NCI-H2227 (cell line): ENCODE results near the gene FKRP.

Experiments used
- DNase-seq: peaks from one replicate; lab custom pipeline; 2025; ENCODE audit not compliant: unreplicated experiment; lab: John Stamatoyannopoulos, UW

The FKRP gene

DNA sequence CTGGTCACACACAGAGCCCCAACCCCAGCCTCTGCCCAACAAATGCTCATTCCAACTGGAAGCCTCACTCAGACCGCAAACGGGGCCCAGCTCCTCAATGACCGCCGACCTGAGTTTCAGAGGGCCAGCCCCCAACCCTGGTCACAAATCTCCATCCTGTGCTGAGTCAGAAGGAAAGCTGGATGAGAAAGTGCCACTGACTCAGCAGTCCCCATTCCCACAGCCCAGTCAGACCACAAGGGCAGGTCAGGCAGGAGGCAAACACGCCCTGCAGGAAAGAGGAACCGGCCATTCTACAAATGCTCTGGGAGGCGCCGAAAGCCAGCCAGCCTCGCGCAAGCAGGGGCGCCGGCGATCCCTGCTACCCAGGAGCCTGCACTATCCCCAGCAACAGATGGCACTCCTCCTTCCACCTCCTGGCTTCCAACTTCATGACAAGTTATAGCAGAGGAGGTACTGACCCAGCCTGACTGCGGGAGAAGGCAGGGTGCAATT is 14.8 kb upstream of the FKRP start:
- no peak for DNase-seq

DNA sequence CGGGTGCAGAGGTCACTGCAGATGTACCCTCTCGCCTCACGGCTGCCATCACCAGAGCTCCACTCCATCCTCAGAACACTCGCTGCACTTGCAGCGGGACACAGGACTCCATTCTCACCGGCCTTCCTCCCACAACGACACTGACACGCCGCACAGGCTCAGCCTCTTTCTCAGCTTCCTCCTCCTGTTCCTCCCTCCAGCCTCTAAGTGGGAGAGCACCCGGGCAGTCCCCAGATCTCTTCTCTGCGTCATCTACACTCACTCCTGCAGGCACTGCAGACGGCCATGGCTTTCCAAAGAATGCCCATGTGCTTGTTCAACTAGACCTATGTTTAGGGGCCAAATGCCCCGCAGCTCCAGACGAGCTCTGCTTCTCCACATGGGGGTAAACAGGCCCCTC is 14.3 kb upstream of the FKRP start:
- no peak for DNase-seq

DNA sequence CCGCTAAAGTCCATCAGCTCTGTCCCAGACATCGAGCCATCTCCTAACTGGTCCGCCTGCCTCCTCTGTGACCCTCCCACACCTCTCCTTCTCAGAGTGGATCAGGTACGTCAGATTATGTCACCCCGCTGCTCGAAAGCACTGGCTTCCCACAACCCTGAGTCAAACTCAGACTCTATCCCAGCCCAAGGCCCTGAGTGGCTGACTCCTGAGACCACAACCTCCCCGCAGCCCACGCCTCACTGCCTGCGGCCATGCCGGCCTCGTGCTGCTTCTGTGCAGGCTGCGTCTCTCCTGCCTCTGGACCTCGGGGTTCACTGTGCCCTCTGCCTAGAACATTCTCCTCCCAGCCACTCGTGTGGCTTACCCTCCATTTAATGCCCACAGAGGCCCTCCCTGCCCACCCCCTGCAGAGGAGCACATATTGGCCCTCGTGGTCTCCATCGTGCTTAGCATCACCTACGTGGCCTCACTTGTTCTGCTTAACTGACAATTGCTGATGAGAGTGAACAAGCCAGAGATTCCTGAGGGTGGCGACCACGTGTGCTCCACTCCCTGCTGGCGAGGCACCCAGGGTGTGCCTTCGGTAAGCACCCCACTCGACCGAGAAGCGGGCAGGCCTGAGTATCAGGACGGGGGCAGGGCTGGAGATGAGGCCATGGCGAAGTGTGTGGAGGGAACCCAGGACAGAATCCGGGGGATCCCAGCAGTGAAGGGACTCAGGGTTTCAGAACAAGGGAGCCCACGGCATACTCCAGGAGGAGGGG is 13.5 kb upstream of the FKRP start:
- no peak for DNase-seq

DNA sequence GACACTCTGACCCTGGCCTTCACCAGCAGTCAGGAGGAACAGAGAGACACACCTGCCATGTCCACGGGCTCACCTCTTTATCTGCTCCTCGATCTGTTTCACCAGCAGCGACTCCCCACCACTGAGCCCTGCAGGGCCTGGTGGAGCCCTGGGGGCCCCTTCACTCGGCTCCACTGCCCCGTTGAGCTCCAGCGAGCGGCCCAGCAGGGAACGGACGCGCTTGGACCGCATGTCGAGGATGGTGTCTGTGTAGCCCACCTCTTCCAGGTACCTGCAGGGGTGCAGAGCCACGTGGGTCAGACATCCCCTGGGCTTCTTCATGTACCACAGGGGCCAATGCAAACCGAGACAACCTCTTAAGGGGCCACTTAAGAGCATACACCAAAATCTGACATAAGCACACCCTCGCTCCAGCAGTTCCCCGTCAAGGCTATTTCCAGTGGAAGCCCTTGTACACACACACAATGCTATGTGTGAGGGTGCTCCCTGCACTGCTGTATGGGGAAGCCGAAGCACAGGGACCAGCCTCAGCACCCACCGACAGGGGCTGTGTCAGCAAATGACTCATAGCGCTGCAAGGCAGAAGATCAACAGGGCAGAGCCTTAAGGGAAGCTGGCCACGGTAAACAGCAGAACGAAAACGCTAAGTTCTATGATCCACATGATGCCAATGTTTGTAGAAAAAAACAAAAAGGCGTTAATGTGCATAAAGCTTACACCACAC is 12.7 kb upstream of the FKRP start:
- DNase-seq: no peak

DNA sequence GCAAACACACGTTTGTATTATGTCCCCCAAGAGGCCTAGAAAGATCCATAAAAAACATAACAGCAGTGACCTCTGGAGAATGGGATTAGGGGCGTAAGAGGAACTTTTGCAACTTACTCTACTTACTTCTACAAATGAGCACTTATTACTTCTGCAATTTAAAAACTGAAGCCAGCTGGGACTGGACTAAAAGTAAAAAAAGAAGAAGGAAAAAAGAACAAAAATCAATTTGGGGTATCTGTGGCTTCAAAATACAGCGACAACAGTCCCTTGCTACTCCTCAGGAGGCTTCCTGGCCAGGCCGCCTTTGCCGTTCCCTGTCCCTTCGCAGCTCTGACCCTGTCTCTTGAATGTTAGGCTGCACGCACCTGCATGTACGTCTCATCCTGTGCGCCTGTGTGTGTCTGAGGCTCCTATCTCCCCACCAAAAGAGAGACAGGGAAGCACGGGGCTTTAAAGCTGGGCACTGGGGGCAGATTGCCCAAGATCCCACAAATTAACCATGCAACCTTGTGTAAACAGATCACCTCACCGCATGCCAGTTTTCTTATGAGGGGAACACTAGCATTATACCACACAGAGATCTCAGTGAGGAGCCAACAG is 12.1 kb upstream of the FKRP start:
- no peak for DNase-seq

DNA sequence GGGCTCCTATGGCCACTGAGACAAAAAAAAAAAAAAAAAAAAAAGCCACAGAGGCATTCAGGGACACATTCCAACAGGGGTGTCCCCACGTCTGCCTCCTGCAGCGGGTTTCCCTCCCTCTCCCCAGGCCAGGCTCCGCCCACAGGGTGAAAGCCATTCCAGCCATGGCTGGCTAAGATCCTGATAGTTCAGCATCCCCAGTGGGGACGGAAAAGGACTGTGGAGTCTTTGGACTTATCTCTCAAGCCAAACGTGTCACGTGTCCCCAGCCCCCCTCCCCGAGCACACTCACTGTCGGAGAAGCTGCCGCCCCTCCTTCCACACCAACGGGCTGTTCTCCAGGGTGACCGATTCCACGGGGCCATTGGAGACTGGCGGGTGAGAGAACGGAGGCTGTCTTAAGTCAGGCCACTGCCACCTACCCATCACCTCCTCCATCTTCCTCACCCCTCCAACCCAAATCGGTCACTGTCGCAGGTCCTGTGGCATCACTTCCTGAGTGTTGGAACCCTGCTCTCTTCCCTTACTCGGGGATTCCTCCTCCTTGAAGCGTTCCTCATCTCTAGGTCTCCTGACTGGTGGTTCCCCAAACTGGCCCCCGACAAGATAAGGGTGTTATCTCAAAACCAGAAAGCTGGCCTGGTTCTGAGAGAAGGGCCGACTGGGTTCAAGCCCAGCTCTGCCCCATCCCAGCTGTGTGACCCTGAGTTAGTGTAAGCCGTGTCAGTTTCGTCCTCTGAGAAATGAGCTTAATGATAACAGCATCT is 9.1 kb upstream of the FKRP start:
- no peak for DNase-seq

DNA sequence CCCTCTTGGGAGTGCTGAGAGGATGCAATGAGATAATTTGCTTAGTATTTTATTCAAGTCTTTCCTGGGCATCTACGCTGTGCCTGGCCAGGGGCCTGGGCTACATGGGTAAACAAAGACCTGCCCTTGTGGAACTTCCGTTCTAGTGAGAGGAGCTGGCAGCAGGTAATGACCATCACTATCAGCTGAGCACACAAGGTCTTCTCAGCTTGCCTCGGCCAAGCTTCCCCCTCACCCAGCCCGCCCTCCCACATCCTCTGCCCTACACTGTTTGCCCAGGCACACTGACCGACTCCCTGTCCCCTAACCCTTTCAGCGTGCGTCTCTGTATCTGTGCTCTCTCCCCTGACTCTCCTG is 8.6 kb upstream of the FKRP start:
- no peak for DNase-seq

DNA sequence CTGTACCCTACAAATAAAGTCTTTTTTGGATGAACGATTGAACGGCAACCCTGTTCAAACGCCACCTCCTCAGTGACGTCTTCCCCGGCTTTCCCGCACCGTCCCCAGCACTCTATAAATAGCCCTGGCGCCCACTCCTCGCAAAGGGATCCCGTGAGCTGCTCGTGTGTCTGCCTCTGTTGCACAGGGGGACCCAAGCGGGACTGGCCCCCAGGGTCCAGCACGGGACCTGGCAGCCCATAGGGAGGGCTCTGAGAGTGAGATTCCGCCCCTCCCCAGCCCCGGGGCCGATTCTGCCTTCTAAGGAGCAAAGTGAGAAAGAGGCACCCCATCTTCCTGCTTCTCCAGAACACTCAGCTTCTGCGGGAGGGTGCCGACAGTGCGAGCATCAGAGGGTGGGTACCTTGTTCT is 8.1 kb upstream of the FKRP start:
- no peak for DNase-seq

DNA sequence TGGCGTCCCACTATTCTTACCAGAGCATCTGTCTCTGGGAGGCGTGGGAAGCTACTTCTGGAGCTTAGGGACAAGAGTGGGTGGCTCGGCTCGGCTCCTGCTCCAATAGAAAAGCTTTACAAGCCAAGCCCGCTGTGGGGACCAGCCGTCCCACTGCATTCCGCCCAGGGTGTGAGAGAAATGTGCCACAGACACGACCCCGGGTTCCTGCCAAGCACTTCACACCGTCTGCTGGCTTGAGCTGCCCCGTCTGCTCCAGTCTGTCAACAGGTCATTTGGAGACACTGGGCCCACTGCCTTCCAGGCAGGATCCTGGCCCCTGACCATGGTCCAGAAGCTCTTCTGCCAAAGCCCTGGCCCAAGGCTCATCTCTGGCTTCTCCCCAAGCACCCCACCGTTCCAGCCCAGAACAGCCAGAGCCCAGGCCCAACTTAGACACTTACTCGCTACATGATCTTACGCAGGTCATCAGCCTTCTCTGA is 6.5 kb upstream of the FKRP start:
- no peak for DNase-seq

DNA sequence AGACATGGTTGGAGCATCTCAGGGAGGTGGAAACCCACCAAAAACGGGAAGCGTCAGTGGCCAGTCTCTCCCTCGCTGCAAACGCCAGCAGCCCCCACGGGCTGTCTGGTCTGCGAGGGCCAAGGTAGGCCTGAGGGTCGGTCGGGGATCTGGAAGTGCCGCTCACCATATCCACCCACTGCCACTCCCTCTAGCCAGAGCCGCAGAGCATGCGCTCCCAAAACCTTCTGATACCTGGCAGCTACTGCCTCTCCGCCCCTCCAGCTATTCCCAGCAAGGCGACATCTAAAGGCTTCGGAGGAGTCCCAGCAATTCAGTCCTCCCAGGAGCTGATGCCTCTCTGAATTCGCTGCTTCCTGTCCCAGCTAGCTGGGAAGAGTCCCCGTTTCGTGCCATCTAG is 4.4 kb upstream of the FKRP start:
- no peak for DNase-seq

DNA sequence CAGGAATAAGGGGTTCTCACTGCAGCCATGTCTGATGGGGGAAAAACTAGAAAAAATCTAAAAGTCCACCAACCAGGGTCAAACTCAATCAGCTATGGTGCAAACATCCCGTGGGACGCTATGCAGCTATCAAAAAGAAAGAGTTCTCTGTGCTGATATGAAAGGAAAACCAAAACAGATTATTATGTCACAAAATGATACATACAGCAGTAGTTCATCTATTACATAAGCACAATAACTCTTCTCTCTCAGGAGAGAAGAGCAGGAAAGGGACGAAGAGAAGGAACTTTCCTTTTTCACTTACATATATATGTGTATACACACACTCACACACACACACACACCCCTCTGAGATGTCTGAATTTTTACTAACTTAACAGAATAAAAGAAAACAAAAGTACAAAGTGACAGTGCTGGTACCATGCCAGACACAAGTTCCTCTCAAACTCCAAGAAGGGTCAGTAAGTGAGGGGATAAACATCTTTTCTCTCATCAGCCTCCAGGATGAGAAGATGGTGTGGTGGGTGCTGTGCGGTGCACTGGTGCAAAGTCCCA is 2.9 kb upstream of the FKRP start:
- DNase-seq: no peak

DNA sequence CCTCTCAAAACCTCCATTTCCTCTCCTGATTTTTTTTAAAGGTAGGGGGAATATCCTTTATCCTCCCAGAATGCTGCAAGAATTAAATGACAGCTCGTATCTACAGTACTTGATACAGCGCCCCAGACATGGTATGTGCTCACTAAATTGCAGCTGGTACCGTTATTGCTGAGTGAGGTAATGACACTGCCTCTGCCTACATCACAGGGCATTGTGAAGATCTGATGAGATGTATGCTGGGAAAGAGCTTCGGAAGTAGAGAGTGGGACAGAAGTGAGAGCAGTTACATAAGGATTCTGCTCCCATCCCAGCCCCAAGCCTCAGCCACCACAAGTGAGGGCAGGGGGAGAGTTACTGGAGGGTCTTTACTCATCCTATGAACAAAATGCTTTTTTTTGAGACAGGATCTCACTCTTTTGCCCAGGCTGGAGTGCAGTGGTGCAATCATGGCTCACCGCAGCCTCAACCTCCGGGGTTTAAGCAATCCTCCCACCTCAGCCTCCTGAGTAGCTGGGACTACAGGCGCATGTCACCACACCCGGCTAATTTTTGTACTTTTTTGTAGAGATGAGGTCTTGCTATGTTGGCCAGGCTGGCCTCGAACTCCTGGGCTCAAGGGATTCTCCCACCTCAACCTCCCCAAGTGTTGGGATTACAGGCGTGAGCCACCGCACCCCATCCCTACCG is 1.7 kb upstream of the FKRP start:
- DNase-seq: no peak

DNA sequence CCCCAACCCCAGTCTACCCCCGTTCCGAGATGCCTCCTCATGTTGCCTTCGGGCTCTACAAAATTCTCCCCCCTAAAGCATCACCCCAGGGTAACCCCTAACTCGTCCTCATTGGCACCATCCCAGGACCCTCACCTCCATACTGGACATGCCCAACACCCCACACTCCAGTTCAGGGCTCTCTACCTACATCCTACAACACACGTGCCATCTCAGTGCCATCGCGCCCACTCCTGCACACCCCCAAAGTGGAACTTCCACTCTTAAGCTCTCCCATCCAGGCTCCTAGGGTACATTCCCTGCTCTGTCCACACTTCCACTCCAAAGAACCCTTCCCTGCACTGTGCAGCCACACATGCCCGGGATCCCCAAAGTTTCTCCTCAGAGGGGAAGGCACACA is 827 bp upstream of the FKRP start:
- no peak for DNase-seq

DNA sequence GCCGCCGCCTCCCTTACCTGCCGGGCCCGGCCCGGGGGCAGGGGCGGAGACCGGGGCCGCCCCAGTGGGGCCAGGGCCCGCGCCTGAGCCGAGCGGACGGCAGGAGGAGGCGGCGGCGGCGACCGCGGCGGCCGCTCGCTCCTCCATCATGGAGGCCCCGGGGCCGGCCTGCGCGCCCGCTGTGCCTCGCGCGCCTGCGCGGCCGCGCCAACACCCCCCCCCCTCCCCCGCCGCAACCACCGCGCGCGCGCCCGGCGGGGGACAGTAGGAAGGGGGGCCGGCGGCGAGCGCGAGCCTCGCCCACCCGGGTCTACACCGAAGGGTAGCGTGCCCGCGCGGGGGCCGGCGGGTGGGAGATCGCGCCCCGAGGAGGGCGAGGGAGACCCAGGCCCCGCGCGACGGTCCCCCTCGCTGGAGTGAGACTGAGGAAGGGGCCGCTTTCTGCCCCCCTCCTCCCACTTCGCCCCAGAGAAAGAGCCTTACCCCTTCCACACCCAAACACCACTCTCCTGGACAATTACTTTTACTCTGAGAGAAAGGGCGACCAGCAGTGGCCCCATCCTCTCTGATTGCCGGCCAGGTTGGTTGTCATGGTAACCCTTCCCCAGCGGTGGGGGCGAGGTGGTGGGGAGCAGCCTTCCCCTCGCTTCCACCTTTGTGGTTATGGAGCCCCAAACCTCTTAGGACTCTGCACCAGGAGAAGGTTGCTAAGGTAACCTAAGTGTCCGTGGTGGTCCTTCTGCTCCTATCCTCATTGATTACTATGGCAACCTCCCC is 612 bp downstream of the FKRP start, which contains the start of gene STRN4:
TSS of gene STRN4 (minus strand) at position 170 of the 777 bp plus-strand sequence. CDS start at position 150, 20 bp downstream.
- DNase-seq: peak; percentile 81

DNA sequence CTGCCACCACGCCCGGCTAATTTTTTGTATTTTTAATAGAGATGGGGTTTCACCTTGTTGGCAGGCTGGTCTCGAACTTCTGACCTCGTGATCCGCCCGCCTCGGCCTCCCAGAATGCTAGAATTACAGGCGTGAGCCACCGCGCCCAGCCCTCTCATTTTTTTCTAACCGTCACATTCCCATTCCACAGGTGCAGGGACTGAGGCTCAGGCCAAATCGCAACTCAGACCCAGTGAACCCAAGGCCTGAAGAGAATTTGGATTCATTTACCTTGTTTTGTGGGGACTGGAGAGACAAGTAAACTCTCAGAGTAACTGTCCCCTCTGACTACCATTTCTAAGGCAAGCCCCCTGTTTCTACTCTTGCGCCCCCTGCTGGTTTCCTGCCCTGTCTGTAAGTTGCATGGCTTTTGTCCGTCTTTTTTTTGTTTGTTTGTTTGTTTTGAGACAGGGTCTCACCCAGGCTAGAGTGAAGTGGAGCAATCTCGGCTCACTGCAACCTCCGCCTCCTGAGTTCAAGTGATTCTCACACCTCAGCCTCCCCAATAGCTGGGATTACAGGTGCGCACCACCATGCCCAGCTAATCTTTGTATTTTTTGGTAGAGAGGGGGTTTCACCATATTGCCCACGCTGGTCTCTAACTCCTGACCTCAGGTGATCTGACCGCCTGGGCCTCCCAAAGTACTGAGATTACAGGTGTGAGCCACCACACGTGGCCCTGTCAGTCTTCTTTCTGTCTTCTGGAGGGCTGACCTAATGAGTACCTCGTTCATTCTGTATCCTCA is 2.7 kb downstream of the FKRP start:
- DNase-seq: peak; percentile 45

DNA sequence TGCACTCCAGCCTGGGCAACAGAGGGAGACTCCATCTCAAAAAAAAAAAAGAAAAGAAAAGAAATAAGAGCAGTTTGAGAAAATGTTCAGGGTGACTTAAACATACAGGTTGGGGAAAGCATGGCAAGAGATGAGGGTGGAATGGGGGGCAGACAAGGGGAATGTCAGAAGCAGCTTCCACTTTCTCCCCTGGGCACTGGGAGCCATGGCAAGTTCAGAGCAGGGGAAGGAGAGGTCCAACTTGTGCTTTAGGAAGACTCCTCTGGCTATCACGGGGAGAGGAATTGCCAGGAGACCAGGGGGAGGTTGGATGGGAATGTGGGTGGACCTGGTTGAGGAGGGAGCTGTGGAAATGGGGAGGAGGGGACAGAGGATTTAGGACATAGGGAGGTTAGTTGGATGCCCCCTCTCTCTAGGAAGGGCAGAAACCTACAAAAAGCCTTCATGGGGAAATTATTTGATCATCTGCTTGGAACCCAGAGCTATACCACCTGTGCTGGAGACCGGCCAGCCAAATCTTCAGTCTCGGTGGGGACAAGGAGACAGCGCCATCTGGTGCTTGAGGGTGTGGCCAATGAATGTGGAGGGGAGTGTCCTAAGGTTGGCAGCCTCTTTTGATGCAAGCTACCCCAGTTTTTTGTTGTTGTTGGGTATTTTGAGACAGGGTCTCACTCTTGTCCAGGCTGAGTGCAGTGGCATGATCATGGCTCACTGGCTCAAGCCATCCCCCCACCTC is 7.7 kb downstream of the FKRP start:
- peak; percentile 33 for DNase-seq

DNA sequence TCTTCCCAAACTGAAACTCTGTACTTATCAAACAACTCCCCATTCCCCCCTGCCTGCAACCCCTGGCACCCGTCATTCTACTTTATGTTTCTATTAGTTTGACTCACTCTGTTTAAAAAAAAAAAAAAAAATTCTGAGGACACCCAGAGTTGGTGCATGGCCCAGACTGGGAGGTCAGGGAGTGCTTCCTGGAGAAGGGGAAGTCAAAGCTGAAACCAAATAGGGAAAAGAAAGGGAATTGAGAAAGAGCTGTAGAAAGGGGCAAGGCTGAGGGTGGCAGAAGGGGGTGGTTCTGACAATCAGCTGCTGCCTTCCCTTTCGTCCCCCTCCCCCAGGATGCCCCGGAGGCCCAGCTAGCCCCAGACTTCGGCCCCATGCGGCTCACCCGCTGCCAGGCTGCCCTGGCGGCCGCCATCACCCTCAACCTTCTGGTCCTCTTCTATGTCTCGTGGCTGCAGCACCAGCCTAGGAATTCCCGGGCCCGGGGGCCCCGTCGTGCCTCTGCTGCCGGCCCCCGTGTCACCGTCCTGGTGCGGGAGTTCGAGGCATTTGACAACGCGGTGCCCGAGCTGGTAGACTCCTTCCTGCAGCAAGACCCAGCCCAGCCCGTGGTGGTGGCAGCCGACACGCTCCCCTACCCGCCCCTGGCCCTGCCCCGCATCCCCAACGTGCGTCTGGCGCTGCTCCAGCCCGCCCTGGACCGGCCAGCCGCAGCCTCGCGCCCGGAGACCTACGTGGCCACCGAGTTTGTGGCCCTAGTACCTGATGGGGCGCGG is 9.4 kb downstream of the FKRP start:
- no peak for DNase-seq
